ENCODE data around the gene PMVK.

The PMVK gene

GRCh38 chr1:154888757-154889156 is 47.8 kb downstream of the PMVK start:
- Mint-ChIP-seq H3K27me3 (no peaks in the 10 kb centered on the region), H3K4me3 (no peak overlapping the region), H3K36me3 (peaks cover 2% of the 10 kb centered on the region), H3K4me1 (ENCODE audit: low read depth) (peaks cover 6% of the 10 kb centered on the region), H3K27ac (no peak overlapping the region), H3K9me3 (ENCODE audit: low read depth) (no peaks in the 10 kb centered on the region)

GRCh38 chr1:154886281-154887015 is 50.1 kb downstream of the PMVK start:
- H3K4me3 Mint-ChIP-seq = no peak overlapping the region
- H3K4me1 Mint-ChIP-seq (ENCODE audit: low read depth) = peaks cover 6% of the 10 kb centered on the region
- no peaks in the 10 kb centered on the region for H3K9me3 Mint-ChIP-seq (ENCODE audit: low read depth)
- no peaks in the 10 kb centered on the region for H3K27me3 Mint-ChIP-seq
- H3K27ac Mint-ChIP-seq = no peak overlapping the region
- no peaks in the 10 kb centered on the region for H3K36me3 Mint-ChIP-seq

GRCh38 chr1:154884869-154885701 is 51.4 kb downstream of the PMVK start:
- peaks cover 6% of the 10 kb centered on the region for H3K4me1 Mint-ChIP-seq (ENCODE audit: low read depth)
- H3K36me3 Mint-ChIP-seq = no peaks in the 10 kb centered on the region
- H3K9me3 Mint-ChIP-seq (ENCODE audit: low read depth) = no peaks in the 10 kb centered on the region
- no peaks in the 10 kb centered on the region for H3K27me3 Mint-ChIP-seq
- H3K4me3 Mint-ChIP-seq = no peak overlapping the region
- H3K27ac Mint-ChIP-seq = no peak overlapping the region

DNA sequence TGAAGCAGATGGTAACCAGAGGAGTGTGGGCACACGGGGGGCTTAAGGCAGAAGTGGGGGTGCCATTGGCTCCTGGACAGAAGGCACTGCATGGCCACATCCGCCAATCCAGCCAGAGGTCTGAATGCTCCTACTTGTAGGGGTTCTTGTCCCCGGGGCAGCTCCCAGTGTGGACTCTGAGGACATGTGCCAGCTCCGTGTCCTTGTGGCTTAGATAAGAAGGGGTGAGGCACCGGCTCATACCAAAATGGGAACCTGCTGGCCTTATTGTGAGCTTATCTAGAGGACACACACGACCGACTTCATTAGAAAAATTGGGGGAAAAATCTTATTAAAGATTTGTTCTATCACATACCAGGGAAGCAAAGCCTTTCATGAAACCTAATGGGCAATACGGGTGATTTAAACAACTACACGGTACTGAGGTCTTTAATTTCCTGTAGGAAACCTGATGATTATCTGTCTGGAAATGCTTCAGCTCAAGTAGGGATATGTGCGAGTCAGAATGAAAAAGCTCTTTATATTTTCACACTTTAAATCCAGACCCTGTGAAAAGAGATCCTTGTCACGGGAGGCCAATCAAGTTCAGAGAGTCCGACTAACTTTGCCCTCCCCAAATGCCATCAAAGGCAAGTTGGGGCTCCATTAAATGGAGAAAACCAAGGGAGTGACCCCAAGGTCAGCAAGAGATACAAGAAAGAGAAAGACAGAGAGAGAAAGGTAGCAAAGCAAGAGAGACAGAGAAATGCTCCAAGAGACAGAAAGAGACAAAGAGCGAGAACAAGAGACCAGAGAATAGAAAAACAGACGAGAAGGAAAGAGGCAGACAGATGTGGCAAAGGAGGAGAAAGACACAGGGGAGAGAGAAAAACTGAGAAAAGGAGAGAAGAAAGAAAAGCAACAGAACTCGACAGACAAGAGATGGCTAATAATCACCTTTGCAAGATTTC is 52.3 kb downstream of the PMVK start:
- Mint-ChIP-seq H3K9me3 (ENCODE audit: low read depth) (no peaks in the 10 kb centered on the region), H3K27me3 (no peaks in the 10 kb centered on the region), H3K4me3 (no peak overlapping the region), H3K36me3 (no peaks in the 10 kb centered on the region), H3K27ac (no peak overlapping the region), H3K4me1 (ENCODE audit: low read depth) (peaks cover 6% of the 10 kb centered on the region)

- no peaks in the 10 kb centered on the region for H3K36me3 Mint-ChIP-seq
- no peaks in the 10 kb centered on the region for H3K9me3 Mint-ChIP-seq (ENCODE audit: low read depth)
- H3K27me3 Mint-ChIP-seq = no peaks in the 10 kb centered on the region
- no peak overlapping the region for H3K27ac Mint-ChIP-seq
- peaks cover 6% of the 10 kb centered on the region for H3K4me1 Mint-ChIP-seq (ENCODE audit: low read depth)
- H3K4me3 Mint-ChIP-seq = no peak overlapping the region
Measured at GRCh38 chr1:154881820-154882535, 54.5 kb downstream of the PMVK start.

- Mint-ChIP-seq H3K4me1 (ENCODE audit: low read depth) (no peaks in the 10 kb centered on the region), H3K36me3 (no peaks in the 10 kb centered on the region), H3K9me3 (ENCODE audit: low read depth) (no peaks in the 10 kb centered on the region), H3K27ac (no peak overlapping the region), H3K4me3 (no peak overlapping the region), H3K27me3 (no peaks in the 10 kb centered on the region)
Measured at GRCh38 chr1:154880671-154881070, 55.8 kb downstream of the PMVK start.

GRCh38 chr1:154879038-154879421 is 57.5 kb downstream of the PMVK start:
- H3K9me3 Mint-ChIP-seq (ENCODE audit: low read depth) = no peaks in the 10 kb centered on the region
- H3K27me3 Mint-ChIP-seq = no peaks in the 10 kb centered on the region
- H3K27ac Mint-ChIP-seq = no peak overlapping the region
- H3K4me1 Mint-ChIP-seq (ENCODE audit: low read depth) = no peaks in the 10 kb centered on the region
- no peak overlapping the region for H3K4me3 Mint-ChIP-seq
- no peaks in the 10 kb centered on the region for H3K36me3 Mint-ChIP-seq

DNA sequence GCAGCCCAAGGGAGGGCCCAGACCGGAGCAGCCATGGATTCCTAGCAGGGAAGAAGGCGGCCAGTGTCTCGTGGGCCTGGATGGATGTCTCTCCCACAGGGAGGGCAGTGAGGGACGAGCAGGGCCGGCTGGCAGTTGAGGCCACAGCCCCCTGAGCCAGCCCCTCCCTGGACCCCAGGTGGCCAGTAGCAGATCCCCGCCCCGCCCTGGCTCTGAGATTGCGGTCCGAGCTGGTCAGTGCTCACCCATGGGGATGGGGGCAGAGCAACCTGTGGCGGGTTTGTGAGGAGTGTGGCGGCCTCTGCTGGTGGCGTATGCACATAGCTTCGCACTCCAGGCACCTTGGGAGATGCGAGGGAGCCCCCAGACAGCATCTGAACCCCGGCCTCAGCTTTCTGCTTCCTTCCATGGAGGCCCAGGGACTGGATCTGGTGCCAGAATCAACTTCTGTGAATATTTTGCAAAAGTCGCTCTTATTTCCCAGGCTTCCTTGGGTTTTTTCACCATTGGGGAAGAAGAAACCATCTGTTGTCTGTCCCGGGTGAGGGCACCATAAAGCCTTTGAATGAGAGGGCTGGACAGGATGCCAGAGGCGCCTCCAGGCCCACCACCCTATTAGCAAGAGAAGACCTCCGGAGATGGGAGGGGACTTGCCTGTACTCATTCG is 58.0 kb downstream of the PMVK start:
- Mint-ChIP-seq H3K27ac (no peak overlapping the region), H3K4me1 (ENCODE audit: low read depth) (no peaks in the 10 kb centered on the region), H3K27me3 (no peaks in the 10 kb centered on the region), H3K9me3 (ENCODE audit: low read depth) (no peaks in the 10 kb centered on the region), H3K36me3 (no peaks in the 10 kb centered on the region), H3K4me3 (no peak overlapping the region)

DNA sequence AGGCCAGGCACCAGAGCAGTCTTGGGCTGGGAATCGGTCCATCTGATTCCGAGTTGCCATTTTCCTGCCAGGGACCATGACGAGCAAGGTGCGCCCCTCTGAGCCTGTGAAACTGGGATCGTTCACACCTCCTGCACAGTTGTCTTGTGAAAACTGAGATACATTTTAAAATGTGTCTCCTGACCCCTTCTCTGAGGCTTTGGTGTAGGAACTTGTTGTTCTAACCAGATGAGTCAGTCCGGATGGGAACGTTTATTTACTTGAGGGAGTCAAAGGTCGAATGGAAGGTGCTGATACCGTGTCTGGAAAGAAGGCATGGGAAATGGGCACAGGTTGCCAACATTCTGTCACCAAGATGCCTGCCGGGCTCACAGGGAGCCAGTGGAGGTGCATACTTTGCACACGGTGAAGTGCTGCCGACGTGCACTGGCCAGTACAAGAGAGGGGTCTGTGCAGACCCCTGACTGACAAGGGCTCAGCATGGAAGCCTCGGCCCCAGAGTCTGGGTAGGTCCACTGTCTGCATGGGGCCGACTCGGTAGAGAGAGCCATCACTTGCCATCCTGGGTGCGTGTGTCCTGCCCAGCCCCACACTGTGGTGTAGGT is 59.0 kb downstream of the PMVK start:
- Mint-ChIP-seq H3K9me3 (ENCODE audit: low read depth) (no peaks in the 10 kb centered on the region), H3K27me3 (no peaks in the 10 kb centered on the region), H3K36me3 (no peaks in the 10 kb centered on the region), H3K4me1 (ENCODE audit: low read depth) (no peaks in the 10 kb centered on the region), H3K27ac (no peak overlapping the region), H3K4me3 (no peak overlapping the region)

- Mint-ChIP-seq H3K27me3 (no peaks in the 10 kb centered on the region), H3K9me3 (ENCODE audit: low read depth) (no peaks in the 10 kb centered on the region), H3K36me3 (no peaks in the 10 kb centered on the region), H3K4me1 (ENCODE audit: low read depth) (no peaks in the 10 kb centered on the region), H3K27ac (no peak overlapping the region), H3K4me3 (no peak overlapping the region)
Measured at GRCh38 chr1:154876842-154877369, 59.6 kb downstream of the PMVK start.

Measured in activated naive CD8-positive, alpha-beta T cell (primary cell).